GM11168 (cell line): ENCODE data around the gene TNIK.
"Not testable (repeated sequence)": the region's sequence is repeated elsewhere in the genome, so short reads cannot be mapped to it uniquely, and the experiment has no call there.

Experiments used
- in situ Hi-C: fragments of 300-500 bp; cut with MboI; formaldehyde crosslinking; loops from one replicate; pipeline ENCODE4 v1.12.0; 2022; ENCODE audit warnings: low sequenced_read_pairs; ENCODE audit not compliant: unreplicated experiment

The TNIK gene

DNA sequence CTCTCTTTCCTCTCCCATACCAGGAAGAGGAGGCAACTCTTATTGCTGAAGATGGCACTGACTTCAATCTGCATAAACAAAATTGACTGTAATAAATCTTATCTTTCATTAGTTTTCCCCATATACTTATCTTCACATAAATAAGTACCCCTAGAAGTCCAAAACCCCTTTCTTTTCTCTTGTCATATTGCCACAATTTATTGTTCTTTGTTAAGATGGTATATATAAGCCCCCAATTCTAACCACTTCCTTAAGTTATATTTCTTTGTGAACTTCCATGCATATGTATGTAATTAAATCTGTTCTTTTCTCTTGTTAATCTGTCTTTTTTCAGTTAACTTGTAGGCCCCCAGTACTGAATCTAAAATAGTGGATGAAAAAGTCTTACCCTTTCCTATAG lies 68.8 kb downstream of the TNIK start:
- in situ Hi-C loops: no loop called here

DNA sequence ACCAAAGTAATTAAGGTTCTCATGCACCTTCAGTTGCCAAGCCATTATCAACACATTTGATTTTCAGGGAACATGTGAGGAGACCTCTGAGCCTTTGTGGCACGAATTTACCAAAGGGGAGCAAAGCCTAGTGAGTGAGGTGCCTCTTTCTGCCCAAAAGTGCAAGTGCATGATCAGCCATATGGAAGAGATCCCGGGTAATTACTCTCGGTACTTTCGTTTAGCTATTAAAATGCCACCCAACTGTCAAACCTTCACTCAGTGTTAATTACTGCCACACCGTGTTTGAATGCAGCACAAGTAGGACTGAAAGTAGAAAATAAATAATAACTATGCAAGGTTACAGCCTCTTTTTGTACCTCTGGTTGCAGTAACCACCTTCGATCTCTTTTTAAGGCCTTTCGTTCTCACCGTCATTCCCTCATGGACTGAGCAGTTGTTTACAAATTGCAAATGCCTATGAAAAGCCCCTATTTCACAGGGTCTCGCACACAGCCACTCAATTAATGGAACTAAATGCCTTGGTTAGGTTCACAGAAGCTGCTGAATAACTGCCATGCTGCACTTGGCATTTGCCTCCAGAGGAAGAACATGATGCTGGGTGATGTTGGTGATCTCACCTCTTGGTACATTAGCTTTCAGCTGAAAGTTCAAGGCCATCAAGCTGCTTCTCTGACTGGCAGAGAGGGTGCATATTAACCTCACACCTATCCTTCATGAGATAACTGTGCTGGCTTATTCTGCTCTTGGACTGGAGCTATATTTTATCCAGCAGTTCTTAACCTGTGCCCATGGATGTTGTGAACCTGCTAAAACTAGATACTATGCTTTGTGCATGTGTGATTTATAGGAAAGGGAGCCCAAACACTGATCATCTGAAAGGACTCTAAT lies 69.9 kb downstream of the TNIK start:
- in situ Hi-C loops: no loop called here

GRCh38 chr3:171389491-171389890 lies 70.7 kb downstream of the TNIK start:
- in situ Hi-C loops: no loop called here

DNA sequence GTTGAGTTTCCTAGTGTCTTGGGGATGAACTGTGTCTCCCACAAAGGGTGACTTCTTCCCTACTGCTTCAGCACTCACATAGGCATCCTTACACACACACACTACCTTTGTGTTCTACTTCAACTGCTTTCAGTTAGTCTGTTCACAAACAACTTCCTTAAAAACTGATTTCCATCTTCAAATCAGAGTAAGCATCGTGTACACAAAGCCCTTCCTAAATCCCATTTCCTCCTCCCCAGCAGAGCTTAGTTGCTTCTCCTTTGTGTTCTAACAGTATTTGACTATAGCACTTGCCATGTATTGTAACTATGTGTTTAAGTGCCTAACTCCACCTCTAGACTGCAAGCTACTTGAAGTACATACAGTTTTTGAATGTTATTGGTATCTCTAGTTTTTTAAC lies 71.7 kb downstream of the TNIK start:
- in situ Hi-C loops: no loop called here

DNA sequence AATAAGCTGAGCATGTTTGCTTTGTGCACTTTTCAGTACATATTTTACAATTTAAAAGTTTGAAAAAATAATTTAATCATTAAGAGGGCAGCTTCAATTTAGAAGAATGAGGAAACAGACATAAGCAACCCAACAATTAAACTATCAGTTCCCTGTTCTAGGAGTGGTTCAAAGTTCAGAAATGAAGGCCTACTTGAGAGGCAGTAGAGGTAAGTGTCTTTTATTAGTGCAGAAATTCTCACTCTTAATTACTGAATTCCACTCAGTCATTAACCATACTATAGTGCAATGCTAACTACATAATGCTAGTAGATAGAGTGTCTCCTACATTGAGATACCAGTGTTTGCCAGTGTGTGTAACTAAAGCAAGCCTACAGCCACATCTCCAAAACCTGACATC lies 73.1 kb downstream of the TNIK start:
- in situ Hi-C loops: no loop called here

DNA sequence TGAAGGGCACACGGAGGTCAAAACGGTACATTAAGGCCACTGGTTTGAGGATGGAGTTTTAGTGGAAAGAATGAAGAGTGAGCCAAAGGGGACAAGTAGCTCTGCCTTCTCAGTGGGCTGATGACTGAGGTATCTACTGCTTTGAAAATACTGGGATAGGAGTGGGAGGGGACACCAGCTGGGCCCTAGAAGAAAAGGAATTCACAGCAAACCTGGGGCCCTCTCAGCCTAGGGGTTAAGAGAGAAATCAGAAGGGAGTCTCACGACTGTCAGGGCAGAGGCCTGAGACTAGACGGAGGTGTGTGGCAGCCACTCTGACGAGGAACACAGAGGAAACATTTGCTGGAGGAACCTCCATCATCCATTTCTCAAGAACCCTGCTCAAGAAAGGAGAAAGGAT lies 75.1 kb downstream of the TNIK start:
- in situ Hi-C loops: no loop called here

- in situ Hi-C loops: no loop called here
Measured at GRCh38 chr3:171384101-171384891, 75.9 kb downstream of the TNIK start.

DNA sequence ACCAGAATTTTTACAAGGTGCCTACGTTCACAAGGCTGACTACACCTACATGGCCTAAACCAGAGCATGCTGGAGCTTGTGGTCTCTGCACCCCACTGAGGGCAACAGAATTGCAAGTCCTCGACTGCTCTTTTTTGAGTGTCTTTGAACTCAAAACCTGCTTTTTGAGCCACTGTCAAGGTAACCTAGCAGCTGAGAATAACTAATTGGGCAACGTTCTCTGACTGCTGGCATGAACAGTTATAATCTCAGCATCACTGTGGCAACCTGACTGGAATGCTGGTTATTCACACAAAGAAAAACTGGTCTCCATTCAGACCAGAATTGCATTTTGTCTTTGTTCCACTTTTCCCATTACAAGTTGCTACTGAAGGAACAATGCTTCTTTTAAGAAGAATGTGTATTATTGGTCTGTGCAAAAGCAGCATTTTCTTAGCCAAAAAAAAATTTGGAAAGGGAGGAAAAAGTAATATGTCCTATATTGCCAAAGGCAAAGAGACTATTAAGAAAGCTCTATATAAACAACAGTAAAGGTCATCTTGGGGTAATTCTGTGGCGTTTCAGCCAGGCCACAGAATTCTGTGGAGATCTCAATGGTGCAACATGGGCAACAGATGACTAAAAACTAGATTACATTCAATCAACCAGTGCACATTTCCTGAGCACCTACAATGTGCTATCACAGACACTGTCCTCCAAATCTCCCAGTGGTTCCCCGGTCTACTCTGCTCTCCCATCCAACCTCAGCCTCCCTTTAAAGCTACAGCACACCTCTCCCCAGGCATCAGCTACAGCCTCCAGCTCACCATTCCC lies 76.8 kb downstream of the TNIK start:
- in situ Hi-C loops: no loop called here

DNA sequence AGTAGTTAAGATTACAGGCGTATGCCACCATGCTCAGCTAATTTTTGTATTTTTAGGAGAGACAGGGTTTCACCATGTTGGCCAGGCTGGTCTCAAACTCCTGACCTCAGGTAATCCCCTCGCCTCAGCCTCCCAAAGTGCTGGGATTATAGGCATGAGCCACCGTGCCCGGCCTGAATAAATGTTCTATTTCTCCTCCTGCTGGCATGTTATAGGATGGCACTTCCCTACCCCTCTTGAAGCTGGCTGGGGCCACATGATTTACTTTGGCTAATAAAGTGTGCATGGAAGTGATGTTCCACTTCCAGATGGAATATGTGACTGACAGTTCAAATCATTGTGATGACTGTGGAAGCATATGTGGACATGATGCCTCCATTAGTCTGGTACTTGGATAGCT lies 77.9 kb downstream of the TNIK start:
- in situ Hi-C loops: not testable (repeated sequence)

- in situ Hi-C loops: no loop called here
Measured at GRCh38 chr3:171380711-171381425, 79.3 kb downstream of the TNIK start.

DNA sequence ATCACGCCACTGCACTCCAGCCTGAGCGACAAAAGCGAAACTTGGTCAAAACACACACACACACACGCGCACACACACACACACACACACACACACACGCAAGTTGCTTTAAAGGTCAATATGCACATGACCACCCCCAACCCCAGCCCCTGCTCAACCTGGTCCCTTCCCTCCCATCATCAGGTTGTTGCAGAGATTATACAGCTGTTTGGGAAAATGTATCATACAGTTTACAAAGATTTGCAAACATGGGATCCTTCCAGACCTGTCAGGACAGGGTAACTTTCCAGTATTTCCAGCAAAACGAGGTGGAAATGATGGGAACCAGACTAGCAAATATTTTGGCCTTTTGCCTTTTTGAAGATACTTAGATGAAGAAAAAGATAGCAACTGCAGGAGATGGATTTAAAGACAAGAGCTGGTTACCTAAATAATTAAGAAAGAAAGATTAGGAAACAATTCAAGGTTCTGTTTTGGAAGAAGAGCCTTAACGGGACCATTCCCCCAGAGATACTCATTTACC lies 80.2 kb downstream of the TNIK start:
- in situ Hi-C loops: no loop called here

GRCh38 chr3:171379281-171379680 lies 80.9 kb downstream of the TNIK start:
- in situ Hi-C loops: no loop called here

DNA sequence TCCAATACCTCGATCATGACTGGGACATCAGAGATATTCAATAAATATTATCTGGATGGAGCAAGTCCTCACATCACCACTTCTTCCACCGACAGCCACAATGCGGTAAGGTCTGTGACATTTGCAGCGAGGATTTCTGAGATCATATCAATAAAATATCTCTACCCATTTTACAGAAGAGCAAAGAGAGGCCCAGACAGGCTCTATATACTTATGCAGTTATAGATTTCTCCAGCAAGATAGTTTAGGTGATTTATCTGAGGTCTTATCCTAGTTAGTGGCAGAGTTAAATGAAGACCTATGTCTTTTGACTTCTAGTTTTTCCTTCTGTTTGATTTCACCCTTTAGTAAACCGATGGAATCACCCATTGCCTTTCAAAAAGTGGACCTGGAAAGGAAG lies 81.6 kb downstream of the TNIK start:
- in situ Hi-C loops: no loop called here

DNA sequence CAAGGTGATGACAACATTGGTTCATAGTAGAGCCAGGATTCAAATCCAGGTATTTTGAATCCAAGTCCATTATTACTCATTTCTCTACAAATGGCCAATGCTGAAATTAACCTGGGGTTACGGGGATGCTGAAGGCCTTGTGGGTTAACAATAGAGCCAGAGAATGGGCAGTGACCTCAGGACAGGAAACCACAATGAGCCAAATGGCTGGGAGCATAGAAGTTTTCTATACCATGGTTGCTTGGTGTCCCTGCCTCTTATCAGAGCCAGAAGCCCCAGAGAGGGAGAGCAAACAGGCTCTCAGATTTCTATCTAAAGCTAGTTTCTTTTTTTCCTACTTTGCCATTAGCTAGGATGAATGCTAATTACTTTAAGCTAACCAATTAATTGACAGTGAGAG lies 82.3 kb downstream of the TNIK start:
- in situ Hi-C loops: no loop called here

- in situ Hi-C loops: no loop called here
Measured at GRCh38 chr3:171376596-171376947, 83.6 kb downstream of the TNIK start.

DNA sequence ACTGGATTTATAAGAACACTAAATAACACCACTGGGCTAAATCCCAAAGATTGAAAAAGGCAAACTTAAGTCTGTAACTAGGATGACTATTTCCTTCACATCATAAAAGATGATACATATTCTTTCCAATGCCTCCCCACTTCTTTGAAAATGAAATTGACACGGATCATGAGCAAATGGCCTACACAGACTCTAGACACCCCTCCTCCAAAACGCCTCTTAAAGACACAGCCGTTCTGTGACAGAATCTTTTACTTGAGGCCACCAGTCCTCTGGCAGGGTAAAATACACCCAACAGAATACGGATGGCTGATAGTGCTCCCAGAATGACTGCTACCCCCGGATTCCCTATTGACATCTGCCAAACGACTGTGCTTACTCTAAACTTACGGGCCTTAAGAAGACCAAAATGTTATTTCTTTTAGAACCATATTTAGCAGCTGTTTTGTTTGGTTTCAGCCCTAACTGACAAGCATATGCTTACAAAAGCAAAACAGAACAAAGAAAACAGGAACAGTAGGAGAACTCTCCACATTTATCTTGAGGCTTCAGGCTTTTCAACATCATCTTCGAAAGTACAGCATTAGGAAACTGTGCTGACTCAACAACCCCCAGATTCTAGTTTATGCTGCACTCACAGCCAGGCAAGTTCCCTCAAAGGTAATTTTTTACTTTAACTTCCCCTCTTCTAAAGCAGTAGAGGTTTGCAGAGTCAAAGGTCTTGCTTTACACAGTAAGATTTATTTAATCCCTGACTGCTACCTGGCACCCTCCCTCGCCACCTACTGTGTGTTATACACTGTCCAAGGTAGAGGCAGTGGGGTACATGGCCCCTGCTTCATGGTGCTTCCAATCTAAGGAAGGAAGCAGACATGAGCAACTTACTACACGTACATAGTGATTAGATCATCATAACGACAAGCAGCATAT lies 84.3 kb downstream of the TNIK start:
- in situ Hi-C loops: no loop called here

- in situ Hi-C loops: no loop called here
Measured at GRCh38 chr3:171374661-171375285, 85.4 kb downstream of the TNIK start.

DNA sequence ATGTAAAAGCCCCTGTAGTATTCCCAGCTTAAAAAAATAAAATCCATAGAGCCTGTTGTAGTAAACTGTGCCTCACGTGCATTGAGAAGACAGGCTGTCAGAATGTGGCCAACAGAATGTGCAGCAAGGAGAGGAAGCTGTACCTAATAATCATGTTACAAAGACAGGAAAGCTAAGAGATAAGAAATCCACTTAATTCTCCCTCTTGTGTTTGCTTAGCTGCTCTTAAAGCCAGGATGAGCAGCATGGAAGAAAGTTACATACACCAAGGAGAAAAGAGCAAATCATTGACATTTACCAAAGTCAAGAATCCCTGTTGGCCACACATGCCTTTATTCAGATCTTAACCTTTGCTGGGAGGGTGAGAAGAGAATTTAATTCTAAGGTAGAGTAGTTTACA lies 85.9 kb downstream of the TNIK start:
- in situ Hi-C loops: no loop called here
